NCI-H345 (cell line): ENCODE results near the gene SORL1.
"Not testable (repeated sequence)": the region's sequence is repeated elsewhere in the genome, so short reads cannot be mapped to it uniquely, and the experiment has no call there.

Source experiments
- DNase-seq: peaks from one replicate; lab custom pipeline; 2025; lab: John Stamatoyannopoulos, UW

SORL1 gene

GRCh38 chr11:121451986-121452608 lies at the start of gene SORL1:
Gene SORL1, plus strand, starts transcription at chr11:121452314. Its CDS starts 18 bp downstream, at chr11:121452332.
- peak; percentile 71 for DNase-seq

- no peak for DNase-seq
Measured at GRCh38 chr11:121405646-121406045, 46.5 kb upstream of the SORL1 start.

- no peak for DNase-seq
Measured at GRCh38 chr11:121406291-121406690, 45.8 kb upstream of the SORL1 start.

- no peak for DNase-seq
Measured at GRCh38 chr11:121408830-121409229, 43.3 kb upstream of the SORL1 start.

GRCh38 chr11:121410041-121410440 lies 42.1 kb upstream of the SORL1 start:
- DNase-seq: not testable (repeated sequence)

- DNase-seq: not testable (repeated sequence)
Measured at GRCh38 chr11:121411330-121411729, 40.8 kb upstream of the SORL1 start.

GRCh38 chr11:121412000-121412587 lies 40.0 kb upstream of the SORL1 start:
- no peak for DNase-seq

GRCh38 chr11:121412711-121413415 lies 39.3 kb upstream of the SORL1 start:
- no peak for DNase-seq

GRCh38 chr11:121414141-121414913 lies 37.8 kb upstream of the SORL1 start:
- DNase-seq: no peak

- peak; percentile 15 for DNase-seq
Measured at GRCh38 chr11:121415856-121416255, 36.3 kb upstream of the SORL1 start.

- no peak for DNase-seq
Measured at GRCh38 chr11:121417055-121417551, 35.0 kb upstream of the SORL1 start.

- no peak for DNase-seq
Measured at GRCh38 chr11:121417607-121418006, 34.5 kb upstream of the SORL1 start.

GRCh38 chr11:121418625-121419114 lies 33.4 kb upstream of the SORL1 start:
- no peak for DNase-seq

GRCh38 chr11:121419836-121420235 lies 32.3 kb upstream of the SORL1 start:
- no peak for DNase-seq

GRCh38 chr11:121420398-121420797 lies 31.7 kb upstream of the SORL1 start:
- DNase-seq: no peak

GRCh38 chr11:121421149-121421901 lies 30.8 kb upstream of the SORL1 start:
- no peak for DNase-seq

GRCh38 chr11:121422675-121423074 lies 29.4 kb upstream of the SORL1 start:
- DNase-seq: no peak

- DNase-seq: no peak
Measured at GRCh38 chr11:121425828-121426227, 26.3 kb upstream of the SORL1 start.

- DNase-seq: peak; percentile 13
Measured at GRCh38 chr11:121426476-121427399, 25.4 kb upstream of the SORL1 start.

GRCh38 chr11:121427400-121427744 lies 24.7 kb upstream of the SORL1 start:
- DNase-seq: no peak
